NCI-H345 (cell line): ENCODE measurements around the gene CKAP5.
"Not testable (repeated sequence)": the region's sequence is repeated elsewhere in the genome, so short reads cannot be mapped to it uniquely, and the experiment has no call there.

Experiments used
- DNase-seq: peaks from one replicate; lab custom pipeline; 2025; lab: John Stamatoyannopoulos, UW

CKAP5 gene

GRCh38 chr11:46726206-46726862 is 119.7 kb downstream of the CKAP5 start:
- DNase-seq = no peak

- DNase-seq = no peak
These were observed 120.5 kb downstream of the CKAP5 start for GRCh38 chr11:46725338-46726205.

- DNase-seq = no peak
These were observed 122.0 kb downstream of the CKAP5 start for GRCh38 chr11:46724088-46724487.

GRCh38 chr11:46723359-46723680 is 122.8 kb downstream of the CKAP5 start:
- DNase-seq = no peak

GRCh38 chr11:46722566-46723358 is 123.3 kb downstream of the CKAP5 start:
- no peak for DNase-seq

- no peak for DNase-seq
These were observed 124.8 kb downstream of the CKAP5 start for GRCh38 chr11:46721286-46721685.

GRCh38 chr11:46719543-46720218 is 126.4 kb downstream of the CKAP5 start:
- DNase-seq = no peak

- no peak for DNase-seq
These were observed 127.0 kb downstream of the CKAP5 start, which contains the start of gene F2 for GRCh38 chr11:46719048-46719542. Gene F2, plus strand, starts transcription at chr11:46719213. Its CDS starts 23 bp downstream, at chr11:46719236.

- no peak for DNase-seq
These were observed 127.7 kb downstream of the CKAP5 start for GRCh38 chr11:46718155-46719019.

GRCh38 chr11:46717825-46718154 is 128.3 kb downstream of the CKAP5 start:
- not testable (repeated sequence) for DNase-seq

- DNase-seq = no peak
These were observed 133.1 kb downstream of the CKAP5 start for GRCh38 chr11:46712874-46713576.

GRCh38 chr11:46711303-46711702 is 134.8 kb downstream of the CKAP5 start:
- no peak for DNase-seq

GRCh38 chr11:46710821-46711269 is 135.2 kb downstream of the CKAP5 start:
- no peak for DNase-seq

- DNase-seq = not testable (repeated sequence)
These were observed 136.7 kb downstream of the CKAP5 start for GRCh38 chr11:46709351-46709750.

- no peak for DNase-seq
These were observed 139.2 kb downstream of the CKAP5 start for GRCh38 chr11:46706886-46707285.

GRCh38 chr11:46705070-46705688 is 140.9 kb downstream of the CKAP5 start:
- no peak for DNase-seq

- no peak for DNase-seq
These were observed 144.9 kb downstream of the CKAP5 start for GRCh38 chr11:46701078-46701654.

GRCh38 chr11:46700241-46701077 is 145.6 kb downstream of the CKAP5 start, which contains the start of the genes ARHGAP1 and ZNF408:
Gene ARHGAP1, minus strand, starts transcription at chr11:46700619. Its CDS starts 4,512 bp downstream, at chr11:46696107.
Gene ZNF408, plus strand, starts transcription at chr11:46701031. Its CDS starts 17 bp downstream, at chr11:46701048.
- DNase-seq = peak; percentile 99
